Measurements from ENCODE around the gene P2RX1.

P2RX1 gene

GRCh38 chr17:3912827-3913226 is 3.4 kb downstream of the P2RX1 start:
- no peak overlapping the region for H3K4me3 ChIP-seq
- DNase-seq (ENCODE audit: low spot score) = no peak
- TF ChIP-seq, protein P1, sequence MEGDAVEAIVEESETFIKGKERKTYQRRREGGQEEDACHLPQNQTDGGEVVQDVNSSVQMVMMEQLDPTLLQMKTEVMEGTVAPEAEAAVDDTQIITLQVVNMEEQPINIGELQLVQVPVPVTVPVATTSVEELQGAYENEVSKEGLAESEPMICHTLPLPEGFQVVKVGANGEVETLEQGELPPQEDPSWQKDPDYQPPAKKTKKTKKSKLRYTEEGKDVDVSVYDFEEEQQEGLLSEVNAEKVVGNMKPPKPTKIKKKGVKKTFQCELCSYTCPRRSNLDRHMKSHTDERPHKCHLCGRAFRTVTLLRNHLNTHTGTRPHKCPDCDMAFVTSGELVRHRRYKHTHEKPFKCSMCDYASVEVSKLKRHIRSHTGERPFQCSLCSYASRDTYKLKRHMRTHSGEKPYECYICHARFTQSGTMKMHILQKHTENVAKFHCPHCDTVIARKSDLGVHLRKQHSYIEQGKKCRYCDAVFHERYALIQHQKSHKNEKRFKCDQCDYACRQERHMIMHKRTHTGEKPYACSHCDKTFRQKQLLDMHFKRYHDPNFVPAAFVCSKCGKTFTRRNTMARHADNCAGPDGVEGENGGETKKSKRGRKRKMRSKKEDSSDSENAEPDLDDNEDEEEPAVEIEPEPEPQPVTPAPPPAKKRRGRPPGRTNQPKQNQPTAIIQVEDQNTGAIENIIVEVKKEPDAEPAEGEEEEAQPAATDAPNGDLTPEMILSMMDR (IDR thresholded peaks at IDR 0.05) = no peak
- no peak overlapping the region for H3K27ac ChIP-seq

- TF ChIP-seq, protein P1 (IDR thresholded peaks at IDR 0.05) = no peak
- no peak for DNase-seq (ENCODE audit: low spot score)
- Histone ChIP-seq H3K4me3 (no peak overlapping the region), H3K27ac (no peak overlapping the region)
Observed at GRCh38 chr17:3911271-3912053, 4.8 kb downstream of the P2RX1 start.

GRCh38 chr17:3910420-3911270 is 5.6 kb downstream of the P2RX1 start:
- no peak for DNase-seq (ENCODE audit: low spot score)
- Histone ChIP-seq H3K4me3 (no peak overlapping the region), H3K27ac (no peak overlapping the region)
- TF ChIP-seq, protein P1 (IDR thresholded peaks at IDR 0.05) = no peak

- TF ChIP-seq, protein P1 (IDR thresholded peaks at IDR 0.05) = no peak
- no peak overlapping the region for H3K27ac ChIP-seq
- no peak overlapping the region for H3K4me3 ChIP-seq
- no peak for DNase-seq (ENCODE audit: low spot score)
Observed at GRCh38 chr17:3909257-3909656, 7.0 kb downstream of the P2RX1 start.

- TF ChIP-seq, protein P1 (IDR thresholded peaks at IDR 0.05) = no peak
- no peak overlapping the region for H3K27ac ChIP-seq
- DNase-seq (ENCODE audit: low spot score) = no peak
Observed at GRCh38 chr17:3907483-3908216, 8.6 kb downstream of the P2RX1 start.

GRCh38 chr17:3906881-3907280 is 9.4 kb downstream of the P2RX1 start:
- no peak overlapping the region for H3K4me3 ChIP-seq
- no peak for DNase-seq (ENCODE audit: low spot score)
- H3K27ac ChIP-seq = no peak overlapping the region
- TF ChIP-seq, protein P1 (IDR thresholded peaks at IDR 0.05) = no peak

More at GRCh38 chr17:3907483-3908216, 8.6 kb downstream of the P2RX1 start:
- no peak overlapping the region for H3K4me3 ChIP-seq
